ENCODE measurements around the gene GRK5. TPM values are rescaled to one million over a fixed set of nuclear protein-coding genes. Genes with fewer than 3 reads are reported as not detected.
"Not testable (repeated sequence)": the region's sequence is repeated elsewhere in the genome, so short reads cannot be mapped to it uniquely, and the experiment has no call there.

GRK5 gene
- polyA plus RNA-seq, 10 donors, result 15.7 to 29.8 (median 25.4) TPM

GRCh38 chr10:119248681-119249080 lies 41.3 kb downstream of the GRK5 start:
- DNase-seq, result no peak

GRCh38 chr10:119250641-119251314 lies 43.4 kb downstream of the GRK5 start:
- peak in 1 of 3 donors; percentile 73 for DNase-seq

GRCh38 chr10:119251315-119251708 lies 43.9 kb downstream of the GRK5 start:
- peak in 1 of 3 donors; percentile 60 for DNase-seq

GRCh38 chr10:119252051-119252465 lies 44.7 kb downstream of the GRK5 start:
- DNase-seq, result peak in 1 of 3 donors; percentile 49

- no peak for DNase-seq
Observed at GRCh38 chr10:119252470-119253151, 45.2 kb downstream of the GRK5 start.

- DNase-seq, result peak; percentile 85 to 94 (median 89)
Observed at GRCh38 chr10:119253433-119254174, 46.2 kb downstream of the GRK5 start.

GRCh38 chr10:119254335-119254734 lies 47.0 kb downstream of the GRK5 start:
- peak in 1 of 3 donors; percentile 53 for DNase-seq

- no peak for DNase-seq
Observed at GRCh38 chr10:119256030-119256429, 48.7 kb downstream of the GRK5 start.

- DNase-seq, result no peak
Observed at GRCh38 chr10:119256897-119257296, 49.5 kb downstream of the GRK5 start.

- no peak for DNase-seq
Observed at GRCh38 chr10:119257899-119258419, 50.6 kb downstream of the GRK5 start.

GRCh38 chr10:119259345-119259744 lies 52.0 kb downstream of the GRK5 start:
- DNase-seq, result no peak

GRCh38 chr10:119261016-119261415 lies 53.6 kb downstream of the GRK5 start:
- not testable (repeated sequence) for DNase-seq

GRCh38 chr10:119263951-119264617 lies 56.7 kb downstream of the GRK5 start:
- DNase-seq, result no peak

- no peak for DNase-seq
Observed at GRCh38 chr10:119265691-119266090, 58.3 kb downstream of the GRK5 start.

GRCh38 chr10:119267384-119267783 lies 60.0 kb downstream of the GRK5 start:
- no peak for DNase-seq

- DNase-seq, result no peak
Observed at GRCh38 chr10:119268428-119268827, 61.1 kb downstream of the GRK5 start.

- no peak for DNase-seq
Observed at GRCh38 chr10:119268871-119269506, 61.6 kb downstream of the GRK5 start.

- no peak for DNase-seq
Observed at GRCh38 chr10:119269737-119270136, 62.4 kb downstream of the GRK5 start.

- DNase-seq, result peak in 1 of 3 donors; percentile 55
Observed at GRCh38 chr10:119270762-119271366, 63.5 kb downstream of the GRK5 start.

GRCh38 chr10:119272338-119272734 lies 65.0 kb downstream of the GRK5 start:
- not testable (repeated sequence) for DNase-seq

GRCh38 chr10:119272736-119273135 lies 65.4 kb downstream of the GRK5 start:
- DNase-seq, result no peak
